Measurements from ENCODE around the gene C2orf15.

The C2orf15 gene

GRCh38 chr2:99200076-99200800 lies 58.7 kb downstream of the C2orf15 start:
- no peak overlapping the region for H3K4me3 ChIP-seq (ENCODE audit: low read length)
- no peak for TF ChIP-seq CTCF (IDR thresholded peaks at IDR 0.05; ENCODE audit: insufficient read depth, low read depth, low read length, missing control alignments)
- DNase-seq (ENCODE audit: low read depth) = no peak
